Stimulated activated CD4-positive, alpha-beta T cell treated with anti-CD3 and anti-CD28 coated beads, Interleukin-4, amount 100 ng/mL, for 1 hour (primary cell): ENCODE measurements around the gene VGLL4.
A peak's percentile ranks its signal among the peaks of the same experiment; 100 is the strongest.

Source experiments
- DNase-seq: peaks from one replicate; pipeline ENCODE4 v3.0.0-alpha.2; 2020

Gene VGLL4

GRCh38 chr3:11625376-11626083 is 18.2 kb downstream of the VGLL4 start:
- DNase-seq, result no peak

- DNase-seq, result no peak
Observed at GRCh38 chr3:11624704-11625375, 18.9 kb downstream of the VGLL4 start.

DNA sequence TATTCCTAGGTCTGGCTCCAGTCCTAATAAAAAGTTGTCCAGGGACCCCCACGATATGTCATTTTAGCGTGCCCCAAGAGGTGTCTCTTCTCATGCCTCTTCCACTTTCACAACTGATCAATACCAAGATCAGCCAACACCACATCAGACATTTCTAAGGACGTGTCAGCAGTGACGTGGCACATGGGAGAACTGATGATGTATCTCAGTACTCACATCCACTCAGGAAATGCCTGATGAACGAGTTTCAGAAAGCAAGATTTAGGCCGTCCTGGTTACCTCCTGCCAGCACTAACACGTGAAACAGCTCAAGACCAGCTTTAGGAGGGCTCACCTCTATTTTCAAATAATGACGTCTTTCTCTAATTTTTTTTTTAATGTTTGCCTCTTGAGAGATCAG is 19.6 kb downstream of the VGLL4 start:
- DNase-seq, result peak; percentile 54

GRCh38 chr3:11622586-11623550 is 20.8 kb downstream of the VGLL4 start:
- no peak for DNase-seq

DNA sequence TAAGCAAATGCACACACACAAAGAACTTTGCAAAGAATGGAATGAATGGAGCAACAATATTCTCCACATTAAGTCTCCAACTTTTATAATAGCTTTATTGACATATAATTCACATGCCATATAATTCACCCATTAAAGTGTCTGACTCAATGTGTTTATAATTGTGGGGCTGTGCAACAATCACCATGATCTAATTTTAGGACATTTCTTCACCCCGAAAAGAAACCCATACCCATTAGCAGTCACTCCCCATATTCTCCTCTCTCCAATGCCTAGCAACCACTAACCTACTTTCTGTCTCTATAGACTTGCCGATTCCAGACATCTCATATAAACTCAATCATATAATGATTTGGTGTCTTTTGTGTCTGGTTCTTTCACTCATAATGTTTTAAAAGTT is 22.6 kb downstream of the VGLL4 start:
- DNase-seq, result no peak

- DNase-seq, result no peak
Observed at GRCh38 chr3:11619946-11620652, 23.6 kb downstream of the VGLL4 start.

DNA sequence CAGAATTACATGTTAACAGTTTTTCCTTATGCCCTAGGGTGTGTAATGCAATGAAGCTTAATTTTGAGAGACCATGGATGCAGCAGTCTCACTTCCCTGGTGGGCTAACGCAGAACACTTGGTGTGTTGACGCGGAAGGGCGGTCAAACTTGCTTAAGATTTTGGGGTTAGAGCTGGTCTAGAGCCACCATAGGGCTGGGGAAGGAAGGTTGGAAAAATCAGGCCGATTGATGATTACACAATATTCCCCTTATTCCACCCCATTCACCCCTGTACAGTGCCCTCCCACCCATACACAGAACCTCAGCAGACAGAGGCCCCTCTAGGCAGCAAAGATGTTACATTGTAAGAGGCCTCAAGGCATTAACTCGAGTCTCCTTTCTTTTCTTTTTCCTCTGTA is 24.3 kb downstream of the VGLL4 start:
- DNase-seq, result no peak

DNA sequence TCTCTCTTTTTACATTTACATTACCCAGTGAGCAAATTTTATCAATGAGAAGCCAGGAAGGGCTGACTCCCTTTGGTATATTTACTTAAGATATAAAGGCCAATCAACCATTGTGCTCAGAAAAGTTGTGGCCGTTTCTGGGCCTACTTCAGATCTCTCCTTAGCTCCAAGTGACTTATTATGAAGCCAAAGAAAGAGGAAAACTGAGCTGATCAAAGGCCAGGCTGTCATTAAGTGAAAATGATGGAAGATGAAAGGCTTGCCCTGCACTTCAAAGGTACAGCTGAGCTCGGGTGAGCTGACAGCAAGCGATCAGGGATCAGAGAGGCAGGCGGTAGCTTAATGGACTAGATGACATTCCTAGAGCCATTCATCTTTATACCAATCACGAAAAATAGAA is 24.8 kb downstream of the VGLL4 start:
- DNase-seq, result no peak

- DNase-seq, result no peak
Observed at GRCh38 chr3:11616551-11616950, 27.2 kb downstream of the VGLL4 start.

- DNase-seq, result no peak
Observed at GRCh38 chr3:11613851-11614487, 29.7 kb downstream of the VGLL4 start.

GRCh38 chr3:11613319-11613718 is 30.4 kb downstream of the VGLL4 start:
- no peak for DNase-seq

DNA sequence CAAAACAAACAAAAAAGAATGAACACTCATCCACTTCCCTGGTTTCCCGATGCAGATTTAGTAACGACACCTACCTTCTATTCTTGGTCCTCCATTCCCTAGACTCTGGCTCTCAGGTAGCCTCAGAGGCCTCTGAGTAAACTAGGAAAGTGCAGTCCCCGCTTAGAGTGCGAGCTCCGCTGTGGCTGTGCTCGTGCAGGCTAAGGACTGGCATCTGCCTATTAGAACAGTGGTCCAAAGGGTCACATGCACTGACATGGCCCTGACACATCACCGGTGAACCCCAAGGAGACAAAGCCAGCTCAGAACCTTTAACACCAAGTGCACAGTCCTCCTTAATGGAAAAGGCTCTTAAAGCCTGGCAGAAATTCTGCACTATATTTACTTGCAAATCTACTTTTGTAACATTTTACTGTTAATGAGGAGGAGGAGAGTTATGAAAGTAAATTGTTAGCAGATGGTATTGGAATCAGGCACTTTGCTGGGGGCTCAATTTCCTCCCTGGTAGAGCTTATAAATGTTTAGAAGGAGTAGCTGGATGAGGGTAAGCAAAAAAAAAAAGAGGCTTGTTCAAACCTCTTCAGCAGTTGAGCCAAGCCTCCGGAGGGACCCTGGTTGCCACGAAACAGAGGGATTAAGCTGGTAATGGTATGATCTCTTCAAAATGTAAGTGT is 31.1 kb downstream of the VGLL4 start:
- no peak for DNase-seq

DNA sequence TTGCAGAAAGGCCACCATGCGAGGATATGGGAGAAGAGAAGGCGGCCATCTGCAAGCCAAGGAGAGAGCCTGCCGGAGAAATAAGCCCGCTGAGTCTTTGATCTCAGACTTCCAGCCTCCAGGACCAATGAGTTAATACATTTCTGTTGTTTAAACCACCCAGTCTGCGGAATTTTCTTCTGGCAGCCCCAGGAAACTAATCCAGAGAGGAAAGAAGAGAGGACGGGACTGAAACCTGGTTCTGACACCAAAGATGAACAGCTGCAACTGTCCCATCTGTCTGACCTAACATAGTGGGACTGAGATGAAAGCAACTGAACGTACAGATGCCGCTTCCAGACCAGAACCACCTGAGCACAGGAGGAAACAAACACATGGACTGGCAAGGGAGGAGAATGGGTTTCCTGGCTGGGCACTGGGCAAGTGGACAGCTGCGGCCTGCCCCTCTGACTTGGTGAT is 32.3 kb downstream of the VGLL4 start:
- DNase-seq, result no peak

DNA sequence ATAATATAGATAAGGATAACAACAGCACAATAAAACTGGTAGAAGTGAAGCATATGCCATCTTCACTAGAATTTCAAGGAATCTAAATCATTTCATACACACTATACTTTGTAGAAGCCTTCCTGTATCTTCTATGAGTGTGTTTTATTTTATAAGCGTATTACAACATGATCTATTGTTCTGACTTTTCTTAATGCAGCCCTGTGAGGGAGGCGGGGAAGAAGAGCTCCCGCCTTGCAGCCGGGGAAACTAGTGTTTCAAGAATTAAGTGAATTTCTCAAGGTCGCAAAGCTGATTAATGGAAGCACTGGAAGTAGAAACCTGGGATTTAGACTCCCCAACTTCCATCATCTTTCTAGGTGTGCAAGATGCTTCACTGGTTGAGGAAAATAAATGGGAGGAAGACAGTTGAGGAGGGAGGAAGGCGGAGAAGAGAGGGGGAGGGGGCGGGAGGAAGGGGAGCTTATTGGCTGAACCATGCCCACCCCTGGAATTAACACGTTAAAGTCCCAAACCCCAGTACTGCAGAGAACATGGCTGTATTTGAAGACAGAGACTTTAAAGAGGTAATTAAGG is 32.9 kb downstream of the VGLL4 start:
- DNase-seq, result no peak

- DNase-seq, result no peak
Observed at GRCh38 chr3:11610044-11610671, 33.6 kb downstream of the VGLL4 start.

- no peak for DNase-seq
Observed at GRCh38 chr3:11609481-11609880, 34.2 kb downstream of the VGLL4 start.

GRCh38 chr3:11607816-11608215 is 35.9 kb downstream of the VGLL4 start:
- DNase-seq, result no peak

- no peak for DNase-seq
Observed at GRCh38 chr3:11606865-11607440, 36.8 kb downstream of the VGLL4 start.

DNA sequence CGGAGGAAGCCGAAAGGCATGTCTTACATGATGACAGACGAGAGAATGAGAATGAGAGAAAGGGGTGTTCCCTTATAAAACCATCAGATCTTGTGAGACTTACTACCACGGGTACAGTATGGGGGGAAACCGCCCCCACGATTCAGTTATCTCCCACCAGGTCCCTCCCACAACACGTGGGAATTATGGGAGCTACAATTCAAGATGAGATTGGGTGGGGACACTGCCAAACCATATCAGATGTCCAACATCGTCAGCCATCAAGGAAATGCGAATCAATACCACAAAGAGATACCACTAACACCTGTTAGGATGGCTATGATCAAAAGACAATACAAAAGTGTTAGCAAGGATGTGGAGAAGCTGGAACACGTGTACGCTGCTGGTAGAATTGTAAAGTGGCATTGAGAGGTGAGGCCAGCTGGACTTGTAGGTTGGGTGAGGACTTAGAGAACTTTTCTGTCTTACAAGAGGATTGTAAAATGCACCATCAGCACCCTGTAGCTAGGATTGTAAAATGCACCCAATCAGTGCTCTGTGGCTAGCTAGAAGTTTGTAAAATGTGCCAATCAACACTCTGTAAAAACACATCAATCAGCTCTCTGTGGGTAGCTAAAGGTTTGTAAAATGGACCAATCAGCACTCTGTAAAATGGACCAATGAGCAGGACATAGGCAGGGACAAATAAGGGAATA is 37.5 kb downstream of the VGLL4 start:
- no peak for DNase-seq

DNA sequence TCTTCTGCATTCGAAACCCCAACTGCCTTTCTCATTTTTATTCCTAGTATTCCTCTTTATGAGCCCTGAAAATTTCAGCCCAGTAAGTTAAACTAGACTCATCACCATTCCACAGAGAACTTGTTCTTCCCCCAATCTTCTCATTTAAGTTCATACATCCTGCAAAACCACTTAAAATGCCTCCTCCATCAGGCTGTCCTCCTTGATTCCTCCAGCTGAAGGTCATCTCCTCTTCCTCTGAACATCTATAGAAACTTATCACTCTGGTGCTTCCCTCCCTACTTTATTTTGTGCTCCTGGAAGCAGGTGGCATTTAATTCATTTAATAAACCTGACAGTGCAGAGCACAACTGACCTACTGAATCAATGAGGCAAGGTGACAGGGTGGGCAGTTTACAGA is 38.3 kb downstream of the VGLL4 start:
- DNase-seq, result no peak
